GM19099 (cell line): ENCODE data around the gene CLIC4.

Source experiments
- POLR2A ChIP-seq: IDR thresholded peaks from 3 replicates; pipeline ENCODE4 v1.6.1; 2011; ENCODE audit warnings: low read depth; ENCODE audit not compliant: insufficient read length; ENCODE audit errors: extremely low read depth

The CLIC4 gene

DNA sequence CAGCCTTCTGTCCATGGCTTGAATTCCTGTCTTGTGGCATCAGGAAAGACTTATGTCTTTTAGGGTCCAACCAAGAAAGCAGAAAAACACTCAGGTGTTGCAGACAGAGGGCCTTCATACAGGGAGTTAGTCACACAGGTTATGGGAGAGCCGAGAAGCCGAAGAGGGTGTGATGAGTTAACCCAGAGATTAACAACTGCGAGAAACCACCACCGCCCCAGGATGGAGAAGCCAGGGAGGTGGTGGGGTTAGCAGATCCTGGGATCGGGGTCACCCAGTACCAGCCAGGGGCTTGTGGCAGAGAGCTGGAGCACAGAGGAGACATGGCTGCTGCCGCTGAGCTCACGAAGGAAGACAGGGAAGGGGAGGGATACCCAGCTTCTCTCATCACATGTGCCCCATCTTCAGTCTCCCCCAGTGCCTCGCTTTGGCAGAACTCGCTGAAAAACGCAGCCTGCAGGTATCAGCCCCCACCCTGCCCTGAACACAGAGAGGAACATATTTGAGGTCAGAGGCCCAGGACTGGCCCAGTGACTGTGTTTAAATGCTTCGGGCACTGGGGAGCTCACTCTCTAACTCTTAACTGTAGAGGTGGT is 126.2 kb downstream of the CLIC4 start:
- no peak for TF ChIP-seq POLR2A

DNA sequence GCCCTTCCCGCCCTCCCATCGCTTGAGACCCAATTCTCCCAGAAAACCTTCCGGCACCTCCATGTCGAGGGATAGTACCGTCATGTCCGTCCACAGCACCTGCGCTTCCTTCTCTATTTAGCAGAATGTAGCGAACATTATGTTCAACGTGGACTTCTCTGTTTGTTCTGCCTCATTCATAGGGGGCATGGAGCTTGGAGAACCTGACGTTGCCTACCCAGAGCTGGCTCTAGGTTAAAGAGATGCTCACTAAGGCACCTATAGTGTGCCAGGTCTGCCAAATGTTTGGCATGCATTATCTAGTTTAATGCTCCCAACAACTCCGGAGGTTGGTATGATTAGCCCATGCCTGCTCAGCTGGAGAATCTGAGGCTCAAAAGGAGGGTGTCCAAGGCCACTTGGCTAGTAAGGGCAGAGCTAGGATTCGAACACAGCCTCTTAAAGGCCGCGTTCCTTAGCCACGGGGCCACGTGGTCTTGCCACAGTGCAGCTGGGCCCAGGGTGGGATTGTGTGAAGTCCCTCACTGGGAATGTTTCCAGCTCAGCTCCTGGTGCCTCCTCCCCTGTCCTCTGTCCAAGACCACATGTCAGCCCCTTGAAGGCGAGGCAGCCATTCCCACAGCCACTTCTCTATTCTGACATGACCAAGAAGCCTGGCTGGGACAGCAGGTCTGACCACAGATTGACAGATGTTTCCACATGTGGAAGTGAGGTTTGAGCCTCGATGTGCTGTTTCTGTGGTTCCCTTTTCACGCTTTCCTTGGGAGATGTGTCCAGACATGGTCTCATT is 127.0 kb downstream of the CLIC4 start:
- no peak for TF ChIP-seq POLR2A

DNA sequence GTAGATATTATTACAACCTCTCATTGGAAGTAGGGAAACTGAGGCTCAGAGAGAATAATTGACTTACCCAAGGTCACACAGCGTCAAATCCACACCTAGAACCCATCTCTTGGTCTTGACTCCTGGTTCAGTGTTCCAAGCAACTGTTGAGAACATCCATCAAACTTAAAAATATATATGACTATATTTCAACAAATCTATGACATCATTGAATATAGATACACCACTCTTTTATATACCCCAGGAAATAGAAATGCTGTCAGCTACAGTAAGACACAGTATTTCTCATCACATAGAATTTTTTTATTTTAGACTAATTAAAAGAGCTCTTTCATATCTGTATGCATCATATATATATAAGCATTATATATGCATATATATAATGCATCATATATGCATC is 127.9 kb downstream of the CLIC4 start:
- no peak for TF ChIP-seq POLR2A

DNA sequence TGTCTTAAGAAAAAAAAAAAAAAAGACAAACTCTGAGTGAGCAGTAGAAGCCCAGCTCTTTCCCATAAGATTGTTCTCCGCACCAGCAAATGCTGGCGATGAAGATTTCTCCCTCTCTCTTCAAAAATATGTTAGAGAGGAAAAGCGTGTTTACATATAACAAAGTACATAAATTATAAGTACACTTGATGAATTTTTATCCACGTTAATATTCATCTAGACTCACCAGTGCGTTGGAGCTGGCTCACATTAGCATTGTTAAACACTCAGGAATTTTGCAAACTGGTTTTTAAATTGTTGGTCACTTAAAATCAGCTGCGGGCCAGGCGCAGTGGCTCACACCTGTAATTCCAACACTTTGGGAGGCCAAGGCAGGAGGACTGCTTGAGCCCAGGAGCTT is 128.8 kb downstream of the CLIC4 start:
- TF ChIP-seq POLR2A = no peak

DNA sequence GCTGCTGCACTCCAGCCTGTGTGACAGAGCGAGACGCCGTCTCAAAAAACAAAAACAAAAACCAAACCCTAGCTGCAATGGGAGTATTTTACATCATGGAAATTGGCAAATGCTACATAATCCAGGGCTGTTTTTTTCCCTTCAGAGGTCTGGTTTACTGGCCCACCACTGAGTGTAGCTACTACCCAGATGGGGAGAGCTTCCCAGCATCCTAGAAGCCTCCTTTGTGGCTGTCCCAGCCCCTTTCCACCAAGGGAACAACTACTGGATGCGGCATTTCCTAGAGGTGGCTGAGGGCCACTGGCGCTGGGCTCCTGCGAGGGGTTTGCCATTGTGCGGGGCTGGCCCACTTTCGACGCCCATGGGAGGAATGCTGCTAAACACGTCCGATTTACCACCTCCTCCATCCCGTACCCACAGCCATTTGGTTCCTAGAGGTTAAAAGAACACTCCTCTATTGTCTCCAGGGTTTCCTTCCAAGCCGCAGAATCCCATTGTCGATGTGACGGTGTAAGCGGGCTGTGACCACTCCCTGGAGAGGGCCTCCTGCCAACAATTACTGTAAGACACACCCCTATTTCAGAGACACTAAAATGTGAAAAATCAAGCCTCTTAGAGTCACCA is 129.5 kb downstream of the CLIC4 start:
- TF ChIP-seq POLR2A = no peak

DNA sequence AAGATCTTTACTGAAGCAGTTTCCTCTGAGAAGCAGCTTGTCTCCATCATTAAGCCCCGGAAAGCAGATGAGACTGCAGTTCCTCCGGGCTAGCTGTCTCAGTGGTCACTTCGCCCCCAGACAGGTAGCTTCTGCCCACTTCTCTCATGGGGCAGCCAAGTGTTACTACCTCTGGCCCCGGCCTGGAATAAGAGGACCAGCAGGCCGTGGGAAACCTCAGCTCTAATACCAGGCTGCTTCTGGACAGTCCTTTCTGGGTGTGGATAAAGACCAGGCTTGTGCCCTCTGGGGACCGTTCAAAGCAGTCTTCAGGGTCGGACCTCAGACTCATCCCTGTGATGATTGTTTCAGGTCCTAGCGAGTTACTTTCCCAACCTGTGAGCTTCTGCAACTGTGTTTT is 130.0 kb downstream of the CLIC4 start:
- no peak for TF ChIP-seq POLR2A

DNA sequence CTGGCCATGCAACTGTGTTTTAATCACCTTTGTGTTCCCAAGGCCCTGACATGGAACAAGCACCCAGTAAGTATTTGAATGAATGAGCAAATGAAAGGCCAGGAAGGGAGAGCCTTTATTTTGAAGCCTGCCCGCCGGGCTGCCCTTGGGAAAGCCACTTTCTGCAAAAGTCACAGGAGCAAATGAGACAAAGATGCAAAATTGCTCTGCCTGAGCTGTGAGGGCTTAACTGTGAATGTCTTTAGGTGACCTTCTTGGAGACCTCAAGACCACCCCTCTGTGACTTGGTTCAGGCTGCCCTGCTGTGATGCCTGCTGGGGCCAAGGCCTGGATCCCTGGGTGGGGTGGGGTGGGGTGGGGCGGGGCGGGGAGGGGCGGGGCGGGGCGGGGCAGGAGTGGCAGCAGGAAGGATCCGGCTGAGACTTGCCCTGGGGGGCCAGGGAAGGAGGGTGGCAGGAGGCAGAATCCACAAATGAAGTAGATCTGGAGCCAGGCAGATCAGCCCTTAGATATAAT is 130.8 kb downstream of the CLIC4 start:
- TF ChIP-seq POLR2A = no peak

DNA sequence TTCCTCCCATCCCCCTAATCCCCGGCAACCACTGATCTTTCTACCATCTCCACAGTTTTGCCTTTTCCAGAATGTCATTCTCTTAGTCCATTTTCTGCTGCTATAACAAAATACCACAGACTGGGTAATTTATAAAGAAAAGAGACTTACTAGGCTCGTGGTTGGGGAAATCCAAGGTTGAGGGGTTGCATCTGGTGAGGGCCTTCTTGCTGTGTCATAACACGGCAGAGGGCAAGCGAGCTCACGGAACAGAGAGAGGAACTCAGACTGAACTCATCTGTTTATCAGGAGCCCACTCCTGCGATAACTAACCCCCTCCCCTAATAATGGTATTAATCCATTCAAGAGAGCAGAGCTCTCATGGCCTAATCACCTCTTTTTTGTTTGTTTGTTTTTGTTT is 132.8 kb downstream of the CLIC4 start:
- TF ChIP-seq POLR2A = no peak

DNA sequence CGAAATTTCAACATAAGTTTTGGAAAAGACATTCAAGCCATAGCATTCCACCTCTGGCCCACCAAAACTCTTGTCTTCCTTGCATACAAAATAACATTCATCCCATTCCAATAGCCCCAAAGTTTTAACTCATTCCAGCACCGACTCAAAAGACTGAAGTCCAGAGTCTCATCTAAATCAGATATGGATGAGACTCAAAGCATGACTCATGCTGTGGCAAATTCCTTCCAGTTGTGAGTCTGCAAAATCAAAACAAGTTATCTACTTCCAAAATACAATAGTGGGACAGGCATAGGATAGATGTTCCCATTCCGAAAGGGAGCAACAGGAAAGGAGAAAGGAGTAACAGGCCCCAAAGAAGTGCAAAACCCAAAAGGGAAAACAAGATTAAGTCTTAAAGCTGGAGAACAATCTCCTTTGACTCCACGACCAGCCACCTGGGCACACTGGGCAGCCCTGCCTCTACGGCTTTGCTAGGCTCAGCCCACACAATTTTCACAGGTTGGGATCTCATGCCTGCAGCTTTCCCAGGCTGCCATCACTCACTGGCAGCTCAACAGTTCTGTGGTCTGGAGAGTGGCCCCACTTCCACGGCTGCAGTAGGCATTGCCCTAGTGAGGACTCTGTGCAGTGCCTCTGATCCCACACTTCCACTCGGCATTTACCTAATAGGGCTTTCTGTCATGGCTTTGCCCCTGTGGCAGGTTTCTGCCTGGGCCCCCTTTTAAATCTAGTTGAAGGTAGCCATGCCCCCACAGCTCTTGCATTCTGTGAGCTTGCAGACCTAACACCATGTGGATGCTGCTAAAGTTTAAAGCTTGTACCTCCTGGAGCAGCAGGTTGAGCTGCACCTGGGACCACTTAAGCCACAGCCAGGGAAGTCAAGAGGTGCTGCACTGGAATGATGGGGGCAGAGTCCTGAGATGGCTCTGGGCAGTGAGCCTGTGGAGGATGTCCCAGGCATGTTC is 133.8 kb downstream of the CLIC4 start:
- TF ChIP-seq POLR2A = no peak

DNA sequence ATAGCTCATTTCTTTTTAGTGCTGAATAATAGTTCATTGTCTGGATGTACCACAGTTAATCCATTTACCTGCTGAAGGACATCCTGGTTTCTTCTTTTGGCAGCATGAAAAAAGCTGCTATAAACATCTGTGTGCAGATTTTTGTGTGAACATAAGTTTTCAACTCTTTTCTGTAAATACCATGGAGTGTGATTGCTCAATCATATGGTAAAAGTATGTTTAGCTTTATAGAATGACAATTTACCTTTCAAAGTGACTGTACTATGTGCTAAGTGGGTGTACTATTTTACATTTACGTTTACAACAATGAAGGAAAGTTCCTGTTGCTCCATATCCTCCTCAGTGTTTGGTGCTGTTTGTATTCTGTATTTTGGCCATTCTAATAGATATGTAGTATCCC is 135.8 kb downstream of the CLIC4 start:
- no peak for TF ChIP-seq POLR2A

DNA sequence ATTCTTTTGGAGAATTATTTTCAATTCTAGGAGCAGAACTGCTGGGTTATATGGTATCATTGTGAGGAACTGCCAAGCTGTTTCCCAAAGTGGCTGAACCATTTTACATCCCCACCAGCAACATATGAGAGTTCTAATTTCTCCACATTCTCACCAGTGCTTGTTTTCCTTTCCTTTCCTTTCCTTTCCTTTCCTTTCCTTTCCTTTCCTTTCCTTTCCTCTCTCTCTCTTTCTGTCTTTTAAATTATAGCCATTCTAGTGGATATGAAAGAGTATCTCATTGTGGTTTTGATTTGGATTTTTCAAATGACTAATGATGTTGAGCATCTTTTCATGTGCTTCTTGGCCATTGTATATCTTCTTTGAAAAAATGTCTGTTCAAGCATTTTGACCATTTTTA is 139.5 kb downstream of the CLIC4 start:
- TF ChIP-seq POLR2A = no peak

DNA sequence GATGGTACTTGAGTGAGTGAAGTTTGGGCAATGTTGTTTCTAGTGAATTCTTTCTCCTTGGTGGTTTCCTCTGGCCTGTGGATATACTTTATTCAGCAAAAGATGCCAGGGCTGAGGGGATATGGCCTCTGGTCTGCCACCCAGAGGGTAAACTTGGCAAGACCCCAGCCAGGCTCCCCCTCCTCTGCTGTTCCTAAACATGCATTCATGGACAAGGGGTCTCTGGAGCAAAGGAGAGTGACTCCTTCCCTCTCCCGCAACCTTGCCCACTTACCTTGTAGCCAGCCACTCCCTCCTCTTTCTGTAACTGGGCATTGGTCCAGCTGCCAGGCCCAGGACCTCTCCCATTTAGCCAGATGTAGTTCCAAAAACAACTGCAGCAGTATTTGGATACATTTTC is 141.0 kb downstream of the CLIC4 start:
- TF ChIP-seq POLR2A = no peak

DNA sequence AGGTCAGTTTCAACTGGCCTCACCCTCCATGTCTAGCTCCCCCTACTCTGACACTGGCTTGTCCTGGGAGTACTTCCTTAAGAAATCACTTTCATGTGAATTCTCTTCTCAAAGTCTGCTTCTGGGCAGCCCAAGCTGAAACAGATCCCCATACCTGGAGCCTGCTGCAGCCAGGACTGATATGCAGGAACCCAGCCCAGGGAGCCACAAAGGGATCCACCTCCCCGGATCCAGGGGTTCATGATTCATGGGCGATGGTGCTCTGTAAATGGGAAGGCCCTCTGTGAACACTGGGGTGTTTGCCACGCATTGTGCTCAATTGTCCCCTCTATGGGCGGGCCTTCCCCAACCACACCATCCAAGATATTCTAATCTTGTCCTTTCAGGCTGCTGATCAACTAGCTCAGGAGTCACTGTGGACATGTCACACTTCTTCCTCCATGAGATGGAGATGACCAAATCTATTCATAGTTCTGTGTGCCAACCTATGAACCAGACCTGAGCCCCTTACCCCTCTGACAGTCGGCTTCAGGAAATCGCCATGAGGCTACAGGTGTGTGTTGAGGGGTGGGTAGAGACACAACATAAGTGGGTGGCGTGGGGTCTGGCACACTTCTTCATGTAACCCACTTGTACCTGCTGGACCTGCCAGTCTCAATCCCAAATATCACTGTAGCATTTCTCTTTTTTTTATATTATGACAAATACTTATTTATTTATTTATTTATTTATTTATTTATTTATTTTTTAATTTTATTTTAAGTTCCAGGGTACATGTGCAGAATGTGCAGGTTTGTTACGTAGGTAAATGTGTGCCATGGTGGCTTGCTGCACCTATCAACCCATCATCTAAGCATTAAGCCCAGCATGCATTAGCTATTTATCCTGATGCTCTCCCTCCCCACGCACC is 143.1 kb downstream of the CLIC4 start:
- no peak for TF ChIP-seq POLR2A

DNA sequence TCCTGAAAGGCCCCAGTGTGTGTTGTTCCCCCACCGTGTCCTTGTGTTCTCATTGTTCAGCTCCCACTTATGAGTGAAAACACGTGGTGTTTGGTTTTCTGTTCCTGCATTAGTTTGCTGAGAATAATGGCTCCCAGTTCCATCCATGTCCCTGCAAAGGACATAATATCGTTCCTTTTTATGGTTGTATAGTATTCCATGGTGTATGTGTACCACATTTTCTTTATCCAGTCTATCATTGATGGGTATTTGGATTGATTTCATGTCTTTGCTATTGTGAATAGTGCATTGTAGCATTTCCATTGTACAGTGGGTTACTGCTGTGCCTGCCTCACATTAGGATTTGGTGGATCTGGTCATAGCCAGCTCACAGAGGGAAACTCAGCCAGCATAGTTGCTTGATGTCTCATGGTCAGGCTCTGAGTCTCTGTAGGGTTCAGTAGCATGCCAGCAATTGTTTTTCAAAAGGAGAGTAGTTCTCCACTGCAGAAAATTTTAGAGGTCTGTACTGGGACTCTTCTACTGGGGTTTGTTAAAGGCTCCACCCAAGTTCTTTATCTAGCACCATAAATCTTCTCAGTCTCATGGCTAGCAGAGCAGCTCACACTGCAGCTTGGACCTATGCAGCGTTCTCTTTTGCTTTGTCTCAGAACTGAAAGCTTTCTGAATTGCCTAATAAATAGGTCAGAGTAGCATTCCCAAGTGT is 143.9 kb downstream of the CLIC4 start:
- TF ChIP-seq POLR2A = no peak

DNA sequence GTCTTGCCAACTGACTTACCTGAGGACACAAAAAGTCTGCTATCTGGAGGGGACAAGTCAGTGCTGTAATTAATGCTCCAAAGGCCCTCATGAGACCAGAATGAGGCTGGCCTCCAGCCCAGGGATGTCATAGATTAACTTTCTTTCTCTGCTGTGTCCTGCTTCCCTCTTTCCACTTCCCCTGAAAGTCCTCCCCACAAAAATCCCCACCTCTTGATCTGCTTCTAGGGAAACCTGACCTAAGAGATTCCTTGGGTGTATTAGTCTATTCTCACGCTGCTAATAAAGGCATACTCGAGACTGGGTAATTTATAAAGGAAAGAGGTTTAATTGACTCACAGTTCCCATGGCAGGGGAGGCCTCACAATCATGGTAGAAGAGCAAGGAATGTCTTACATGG is 145.6 kb downstream of the CLIC4 start:
- no peak for TF ChIP-seq POLR2A
